ENCODE data around the gene COX18.

The COX18 gene

DNA sequence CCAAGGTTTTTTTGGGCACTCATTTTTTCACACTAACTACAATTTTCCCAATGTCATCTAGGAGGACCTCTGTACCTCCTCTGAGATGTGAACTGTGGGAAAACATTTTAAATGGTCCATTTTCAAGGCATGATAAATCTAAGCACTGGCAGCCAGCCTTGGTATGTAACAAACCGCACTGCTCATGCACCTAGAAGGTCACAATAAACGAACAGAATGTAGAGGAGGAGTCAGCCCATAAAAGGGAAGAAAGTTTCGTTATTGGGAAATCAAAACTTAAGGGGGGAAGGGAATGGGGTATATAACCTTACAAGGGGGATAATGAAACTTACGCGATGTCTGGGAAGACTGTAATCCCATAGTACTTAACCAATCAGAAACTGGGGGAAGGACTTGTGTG, 16.4 kb downstream of the COX18 start:
- DNase-seq (ENCODE audit: low read depth): peak; percentile 88

DNA sequence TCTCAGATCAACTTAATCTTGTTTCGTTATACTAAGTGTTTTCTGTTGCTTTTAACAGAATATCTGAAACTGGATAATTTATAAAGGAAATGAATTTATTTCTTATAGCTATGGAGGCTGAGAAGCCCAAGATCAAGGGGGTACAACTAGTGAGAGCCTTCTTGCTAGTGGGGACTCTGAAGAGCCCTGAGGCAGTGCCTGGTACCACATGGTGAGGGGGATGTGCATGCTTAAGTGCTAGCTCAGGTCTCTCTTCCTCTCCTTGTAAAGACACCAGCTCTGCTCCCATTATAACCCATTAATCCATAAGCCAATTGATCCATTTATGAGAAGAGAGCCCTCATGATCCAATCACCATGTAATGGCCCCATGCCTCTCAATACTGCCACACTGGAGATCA, 17.9 kb downstream of the COX18 start:
- DNase-seq (ENCODE audit: low read depth): no peak

DNA sequence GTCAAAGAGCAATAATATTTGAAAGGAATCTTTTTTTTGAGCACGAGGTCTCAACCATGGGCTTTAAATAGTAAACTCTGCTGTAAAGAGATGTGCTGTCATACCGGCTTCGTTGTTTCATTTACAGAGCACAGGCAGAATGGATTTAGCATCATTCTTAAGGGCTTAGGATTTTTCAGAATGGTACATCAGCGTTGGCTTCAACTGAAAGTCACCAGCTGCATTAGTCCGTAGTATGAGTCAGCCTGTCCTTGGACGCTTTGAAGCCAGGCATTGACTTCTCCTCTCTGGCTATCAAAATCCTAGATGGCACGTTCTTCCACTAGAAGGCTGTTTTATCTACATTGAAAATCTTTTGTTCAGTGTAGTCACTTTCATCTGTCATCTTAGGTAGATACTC, 23.6 kb downstream of the COX18 start:
- DNase-seq (ENCODE audit: low read depth): peak; percentile 21

GRCh38 chr4:73037057-73037456, 32.5 kb downstream of the COX18 start:
- no peak for DNase-seq (ENCODE audit: low read depth)

DNA sequence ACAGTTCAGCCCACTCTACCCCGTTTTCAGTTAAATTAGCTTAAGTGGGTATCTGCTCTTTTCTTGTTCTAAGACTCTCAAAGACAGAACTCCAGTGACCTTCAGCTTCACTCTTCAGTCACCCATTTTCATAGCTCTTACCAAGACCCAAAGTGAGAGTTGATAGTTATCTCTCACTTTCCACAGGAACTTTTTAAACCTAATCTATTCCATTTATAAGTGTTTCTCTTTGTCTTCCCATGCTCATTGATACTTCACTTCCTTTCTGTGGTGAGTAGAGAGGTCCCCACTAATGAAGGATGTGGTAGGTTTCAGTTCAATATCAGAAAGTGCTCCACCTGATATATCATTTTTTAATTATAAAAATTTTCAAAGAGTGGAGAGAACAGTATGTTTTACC, 33.4 kb downstream of the COX18 start:
- DNase-seq (ENCODE audit: low read depth): no peak

DNA sequence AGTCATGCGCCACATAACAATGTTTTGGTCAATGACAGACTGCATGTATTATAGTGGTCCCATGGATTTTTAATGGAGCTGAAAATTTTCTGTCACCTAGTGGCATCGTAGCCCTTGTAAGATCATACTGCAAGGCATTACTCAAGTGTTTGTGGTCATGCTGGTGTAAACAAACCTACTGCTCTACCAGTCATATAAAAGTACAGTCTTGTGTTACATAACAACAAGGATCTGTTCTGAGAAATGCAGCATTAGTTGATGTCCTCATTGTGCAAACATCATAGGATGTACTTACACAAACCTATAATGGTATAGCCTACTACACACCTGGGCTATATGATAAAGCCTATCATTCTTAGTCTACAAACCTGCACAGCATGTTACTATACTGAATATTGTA, 34.6 kb downstream of the COX18 start:
- peak; percentile 62 for DNase-seq (ENCODE audit: low read depth)

DNA sequence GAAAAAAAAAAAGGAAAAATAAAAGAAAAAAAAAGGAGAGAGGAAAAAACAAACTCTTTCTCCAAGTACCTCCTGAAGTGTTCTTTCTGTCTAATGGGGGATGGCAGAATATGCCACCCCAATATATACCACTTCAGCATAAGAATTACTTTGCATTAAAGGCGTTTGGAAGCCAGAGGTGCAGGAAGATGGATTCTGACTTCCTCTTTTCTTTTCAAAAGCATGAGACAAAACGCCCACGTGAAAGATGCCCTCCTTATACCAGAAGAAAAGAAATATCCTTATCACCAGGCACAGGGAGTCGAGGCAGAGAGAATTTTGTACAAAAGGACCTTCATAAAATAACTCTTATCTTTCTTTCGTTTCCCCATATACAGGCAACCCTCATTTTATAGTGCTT, 40.9 kb downstream of the COX18 start:
- no peak for DNase-seq (ENCODE audit: low read depth)

DNA sequence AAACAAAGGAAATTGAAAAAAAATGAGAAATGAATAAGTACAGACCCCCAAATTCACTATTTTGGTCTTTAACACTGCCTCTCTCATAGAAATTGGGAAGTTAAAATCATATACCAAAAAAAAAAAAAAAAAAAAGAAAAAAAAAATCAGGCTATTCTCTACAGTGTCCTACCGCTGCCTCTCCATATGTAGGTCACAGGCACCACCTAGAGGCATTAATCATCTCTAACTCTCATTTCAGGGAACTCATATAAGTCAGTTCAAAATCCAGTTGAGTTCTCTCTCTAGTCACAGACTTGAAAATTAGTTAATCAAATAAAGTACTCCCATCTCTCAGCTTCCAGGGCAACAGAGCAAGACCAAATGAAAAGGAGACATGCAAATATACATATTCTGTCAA, 47.9 kb downstream of the COX18 start:
- peak; percentile 43 for DNase-seq (ENCODE audit: low read depth)

DNA sequence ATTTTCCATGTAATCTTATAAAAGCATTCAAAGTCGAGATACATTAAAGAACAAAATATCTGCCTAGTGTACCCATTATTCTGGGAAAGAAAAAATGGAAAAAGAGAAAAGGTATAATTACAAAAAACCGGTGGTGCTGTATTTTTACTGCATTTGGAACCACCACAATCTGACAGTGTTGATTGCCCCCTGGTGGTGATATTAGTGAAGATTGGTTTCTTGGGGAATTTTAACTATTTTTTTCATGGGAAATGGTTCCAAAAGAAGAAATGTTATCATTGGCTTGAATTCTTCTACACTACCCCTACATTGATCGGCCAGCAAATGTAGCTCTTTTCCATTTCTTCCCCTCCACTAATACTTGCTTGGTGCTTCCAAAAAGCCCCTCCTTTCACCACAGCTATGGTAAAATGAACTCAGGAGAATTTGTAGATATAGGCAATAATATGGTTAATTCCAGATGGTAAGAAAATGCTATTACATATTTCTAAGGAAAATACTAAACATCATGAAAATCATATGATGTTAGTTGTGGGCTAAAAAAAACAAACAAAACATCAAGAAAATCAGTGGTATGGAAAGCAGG, 50.0 kb downstream of the COX18 start:
- peak; percentile 45 for DNase-seq (ENCODE audit: low read depth)

GRCh38 chr4:73018595-73018994, 50.9 kb downstream of the COX18 start:
- DNase-seq (ENCODE audit: low read depth): no peak

GRCh38 chr4:73013310-73013709, 56.2 kb downstream of the COX18 start:
- DNase-seq (ENCODE audit: low read depth): no peak

DNA sequence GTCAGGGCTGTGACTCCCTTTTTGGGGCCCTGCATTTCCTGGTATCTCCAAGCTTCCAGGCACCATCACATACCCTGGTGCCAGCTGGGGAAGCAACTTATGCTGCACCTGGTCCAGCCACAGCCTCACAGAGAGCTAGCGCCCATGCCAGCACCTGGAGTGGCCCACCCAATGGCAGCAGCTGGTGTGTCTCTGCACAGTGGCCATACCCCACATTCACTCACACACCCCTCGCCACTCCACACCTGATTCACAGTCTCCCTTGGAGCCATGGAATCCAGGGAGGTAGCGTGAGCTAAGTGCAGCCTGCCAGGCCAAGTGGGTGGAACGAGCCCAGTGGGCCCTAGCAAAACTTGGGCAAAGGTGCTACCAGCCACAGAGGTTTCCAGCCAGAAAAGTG, 56.8 kb downstream of the COX18 start:
- no peak for DNase-seq (ENCODE audit: low read depth)

DNA sequence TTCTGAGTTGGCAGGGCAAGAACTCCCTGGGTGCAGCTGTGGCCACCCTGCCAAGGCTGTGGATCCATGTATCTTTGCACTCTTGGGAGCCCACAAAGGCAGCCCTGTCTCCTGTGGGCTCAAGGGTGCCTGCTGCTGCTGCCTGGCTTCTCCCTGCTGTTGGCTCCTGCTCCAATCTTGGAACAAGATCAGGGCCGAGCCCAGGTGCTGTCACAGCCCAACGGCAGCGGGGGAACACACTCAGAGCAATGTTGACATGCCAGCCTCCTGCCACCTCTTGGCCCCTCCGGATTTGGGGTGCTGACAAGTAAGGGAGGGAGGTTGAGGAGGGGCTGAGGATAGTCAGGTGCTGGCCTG, 57.9 kb downstream of the COX18 start:
- DNase-seq (ENCODE audit: low read depth): no peak

GRCh38 chr4:73010789-73011628, 58.5 kb downstream of the COX18 start:
- no peak for DNase-seq (ENCODE audit: low read depth)

GRCh38 chr4:73007526-73008100, 61.9 kb downstream of the COX18 start:
- no peak for DNase-seq (ENCODE audit: low read depth)

- no peak for DNase-seq (ENCODE audit: low read depth)
Measured at GRCh38 chr4:73006286-73006990, 63.1 kb downstream of the COX18 start.

DNA sequence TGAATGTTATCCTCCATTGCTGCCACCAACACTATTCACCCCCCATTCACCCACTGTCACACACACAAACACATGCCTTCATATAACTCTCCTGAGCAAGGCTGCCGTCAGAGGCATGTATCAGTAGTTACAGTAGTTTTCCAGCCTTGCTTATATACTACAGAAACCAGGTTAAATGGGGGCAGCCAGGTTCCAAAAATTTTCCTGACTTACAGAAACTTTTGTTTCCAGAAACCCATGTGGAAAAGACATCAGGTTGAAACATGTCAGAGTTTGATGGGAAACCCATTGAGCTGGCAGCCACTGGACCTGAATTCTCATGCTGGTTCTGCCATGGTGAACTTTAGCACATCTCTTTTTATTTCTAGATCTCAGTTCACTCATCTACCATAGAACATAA, 64.0 kb downstream of the COX18 start:
- DNase-seq (ENCODE audit: low read depth): no peak

Data from amniotic epithelial cell (primary cell).